ENCODE measurements around the gene GRK2. TPM values are rescaled to one million over a fixed set of nuclear protein-coding genes. Genes with fewer than 3 reads are reported as not detected.
A peak's percentile ranks its signal among the peaks of the same experiment; 100 is the strongest.

The GRK2 gene
- total RNA-seq, 1 experiment from 2014 or later, result 48.1 TPM

DNA sequence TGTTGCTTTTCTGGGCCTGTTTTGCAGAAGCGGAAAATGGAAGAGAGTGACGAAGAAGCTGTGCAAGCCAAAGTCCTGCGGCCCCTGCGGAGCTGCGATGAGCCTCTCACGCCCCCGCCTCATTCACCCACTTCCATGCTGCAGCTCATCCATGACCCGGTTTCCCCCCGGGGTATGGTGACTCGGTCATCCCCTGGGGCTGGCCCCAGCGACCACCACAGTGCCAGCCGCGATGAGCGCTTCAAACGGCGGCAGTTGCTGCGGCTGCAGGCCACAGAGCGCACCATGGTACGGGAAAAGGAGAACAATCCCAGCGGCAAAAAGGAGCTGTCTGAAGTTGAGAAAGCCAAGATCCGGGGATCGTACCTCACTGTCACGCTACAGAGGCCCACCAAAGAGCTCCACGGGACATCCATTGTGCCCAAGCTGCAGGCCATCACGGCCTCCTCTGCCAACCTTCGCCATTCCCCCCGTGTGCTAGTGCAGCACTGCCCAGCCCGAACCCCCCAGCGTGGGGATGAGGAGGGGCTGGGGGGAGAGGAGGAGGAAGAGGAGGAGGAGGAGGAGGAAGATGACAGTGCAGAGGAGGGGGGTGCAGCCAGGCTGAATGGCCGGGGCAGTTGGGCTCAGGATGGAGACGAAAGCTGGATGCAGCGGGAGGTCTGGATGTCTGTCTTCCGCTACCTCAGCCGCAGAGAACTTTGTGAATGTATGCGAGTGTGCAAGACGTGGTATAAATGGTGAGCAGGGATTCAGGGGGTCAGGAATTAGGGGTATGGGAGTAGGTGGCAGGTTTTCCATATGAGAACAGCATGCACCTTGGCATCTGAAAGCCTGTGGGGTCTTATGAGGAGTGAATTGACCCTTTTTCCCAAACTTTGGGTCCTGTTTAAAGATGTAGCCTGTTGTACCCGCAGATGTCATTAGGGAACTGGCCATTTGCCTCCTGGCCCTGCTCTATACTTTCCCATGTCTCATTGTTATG lies 15.9 kb upstream of the GRK2 start:
- ChIA-PET POLR2A (interaction anchor here (0.6 to 0.8 kb wide), 3 partner anchors 11 to 68 kb away, joined by 3 to 5 read pairs (median 4); no protein-coding TSS in a partner anchor), CTCF (interaction anchor here (0.6 to 5.7 kb wide), 3 partner anchors 12 to 319 kb away, joined by 3 to 31 read pairs (median 4); no protein-coding TSS in a partner anchor)
- Mint-ChIP-seq H3K27me3 (ENCODE audit: insufficient read depth, unreplicated experiment) (no peaks in the 10 kb centered on the region), H3K27ac (ENCODE audit: low read depth, unreplicated experiment) (peak overlapping the region; percentile 57), H3K4me3 (ENCODE audit: unreplicated experiment) (no peak overlapping the region), H3K36me3 (ENCODE audit: insufficient read depth, unreplicated experiment) (peaks cover 100% of the 10 kb centered on the region), H3K4me1 (ENCODE audit: insufficient read depth, unreplicated experiment) (peaks cover 16% of the 10 kb centered on the region), H3K9me3 (ENCODE audit: unreplicated experiment) (no peaks in the 10 kb centered on the region)
- DNase-seq (ENCODE audit: unreplicated experiment), result no peak
- intact Hi-C loops (cut with micrococcal nuclease), result no loop called here
- TF ChIP-seq, protein P1, sequence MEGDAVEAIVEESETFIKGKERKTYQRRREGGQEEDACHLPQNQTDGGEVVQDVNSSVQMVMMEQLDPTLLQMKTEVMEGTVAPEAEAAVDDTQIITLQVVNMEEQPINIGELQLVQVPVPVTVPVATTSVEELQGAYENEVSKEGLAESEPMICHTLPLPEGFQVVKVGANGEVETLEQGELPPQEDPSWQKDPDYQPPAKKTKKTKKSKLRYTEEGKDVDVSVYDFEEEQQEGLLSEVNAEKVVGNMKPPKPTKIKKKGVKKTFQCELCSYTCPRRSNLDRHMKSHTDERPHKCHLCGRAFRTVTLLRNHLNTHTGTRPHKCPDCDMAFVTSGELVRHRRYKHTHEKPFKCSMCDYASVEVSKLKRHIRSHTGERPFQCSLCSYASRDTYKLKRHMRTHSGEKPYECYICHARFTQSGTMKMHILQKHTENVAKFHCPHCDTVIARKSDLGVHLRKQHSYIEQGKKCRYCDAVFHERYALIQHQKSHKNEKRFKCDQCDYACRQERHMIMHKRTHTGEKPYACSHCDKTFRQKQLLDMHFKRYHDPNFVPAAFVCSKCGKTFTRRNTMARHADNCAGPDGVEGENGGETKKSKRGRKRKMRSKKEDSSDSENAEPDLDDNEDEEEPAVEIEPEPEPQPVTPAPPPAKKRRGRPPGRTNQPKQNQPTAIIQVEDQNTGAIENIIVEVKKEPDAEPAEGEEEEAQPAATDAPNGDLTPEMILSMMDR (IDR thresholded peaks at IDR 0.05; ENCODE audit: unreplicated experiment), result no peak
- no TSS peak for BruUV-seq (replicated peaks)

DNA sequence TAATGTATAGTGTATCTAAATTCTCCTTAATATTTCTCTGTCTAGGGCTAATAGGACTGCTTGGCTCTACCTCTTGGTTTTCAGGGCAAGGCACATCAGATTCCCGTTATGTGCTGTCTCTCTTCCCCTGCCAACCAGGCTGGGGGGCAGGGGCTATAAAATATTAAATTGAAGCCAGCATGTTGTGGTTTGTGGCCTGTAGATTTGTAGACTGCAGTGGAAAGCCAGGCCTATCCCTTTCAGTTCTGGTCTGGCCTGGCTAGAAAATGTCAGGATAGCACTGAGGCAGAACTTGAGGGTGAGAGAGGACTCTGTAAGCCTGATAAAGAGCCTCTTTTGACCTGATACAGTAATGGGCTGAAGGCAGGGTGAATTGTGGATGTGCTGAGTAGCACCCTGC lies 14.4 kb upstream of the GRK2 start:
- CTCF ChIA-PET, result interaction anchor here (0.9 to 5.7 kb wide), 2 partner anchors 11 to 21 kb away, joined by 3 to 31 read pairs; no protein-coding TSS in a partner anchor
- Mint-ChIP-seq H3K9me3 (ENCODE audit: unreplicated experiment) (no peaks in the 10 kb centered on the region), H3K4me3 (ENCODE audit: unreplicated experiment) (no peak overlapping the region), H3K36me3 (ENCODE audit: insufficient read depth, unreplicated experiment) (peaks cover 99% of the 10 kb centered on the region), H3K27me3 (ENCODE audit: insufficient read depth, unreplicated experiment) (no peaks in the 10 kb centered on the region), H3K4me1 (ENCODE audit: insufficient read depth, unreplicated experiment) (peaks cover 16% of the 10 kb centered on the region), H3K27ac (ENCODE audit: low read depth, unreplicated experiment) (no peak overlapping the region)
- DNase-seq (ENCODE audit: unreplicated experiment), result no peak
- BruUV-seq (replicated peaks), result no TSS peak
- TF ChIP-seq, protein P1 (IDR thresholded peaks at IDR 0.05; ENCODE audit: unreplicated experiment), result no peak
- intact Hi-C loops (cut with micrococcal nuclease), result no loop called here
- POLR2A ChIA-PET, result interaction anchor here (0.7 kb wide), 1 partner anchor 10 kb away, joined by 5 read pairs; no protein-coding TSS in a partner anchor

DNA sequence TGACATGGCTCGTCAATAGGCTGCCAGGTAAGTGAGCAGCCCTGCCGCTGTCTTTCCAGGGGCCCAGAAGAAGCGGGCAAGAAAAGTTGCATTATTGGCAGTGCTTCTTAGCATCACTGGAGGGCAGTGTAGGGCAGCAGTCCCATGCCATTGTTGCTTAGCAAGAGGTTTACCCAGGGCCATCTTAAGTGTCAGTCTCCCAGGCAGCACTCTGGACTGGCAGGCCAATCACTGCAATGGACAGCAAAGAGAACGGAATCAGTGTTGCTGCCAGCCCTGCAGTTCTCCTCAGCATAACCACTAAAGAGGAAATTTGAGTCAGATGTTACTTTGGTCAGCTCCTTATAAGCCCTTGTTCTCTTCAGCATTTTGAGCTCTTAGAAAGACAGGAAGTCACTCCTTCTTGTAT lies 13.4 kb upstream of the GRK2 start:
- Mint-ChIP-seq H3K4me1 (ENCODE audit: insufficient read depth, unreplicated experiment) (peaks cover 15% of the 10 kb centered on the region), H3K27ac (ENCODE audit: low read depth, unreplicated experiment) (peak overlapping the region; percentile 37), H3K9me3 (ENCODE audit: unreplicated experiment) (no peaks in the 10 kb centered on the region), H3K4me3 (ENCODE audit: unreplicated experiment) (no peak overlapping the region), H3K27me3 (ENCODE audit: insufficient read depth, unreplicated experiment) (no peaks in the 10 kb centered on the region), H3K36me3 (ENCODE audit: insufficient read depth, unreplicated experiment) (peaks cover 98% of the 10 kb centered on the region)
- intact Hi-C loops (cut with micrococcal nuclease), result no loop called here
- no TSS peak for BruUV-seq (replicated peaks)
- TF ChIP-seq, protein P1 (IDR thresholded peaks at IDR 0.05; ENCODE audit: unreplicated experiment), result peak; percentile 18
- ChIA-PET CTCF (interaction anchor here (1.4 to 4.1 kb wide), 4 partner anchors 8 to 65 kb away, joined by 5 to 43 read pairs (median 14); no protein-coding TSS in a partner anchor), POLR2A (interaction anchor here (1.9 to 2.5 kb wide), 2 partner anchors 10 to 12 kb away, joined by 7 to 19 read pairs; no protein-coding TSS in a partner anchor)
- DNase-seq (ENCODE audit: unreplicated experiment), result peak; percentile 46

All from MCF 10A (cell line).